Skeletal muscle tissue (tissue), 4 donors: Measurements from ENCODE around the gene GIMAP6. TPM values are rescaled to one million over a fixed set of nuclear protein-coding genes. Genes with fewer than 3 reads are reported as not detected.
"Not testable (repeated sequence)": the region's sequence is repeated elsewhere in the genome, so short reads cannot be mapped to it uniquely, and the experiment has no call there.

ENCODE experiments used
- H3K27ac ChIP-seq: one replicate; pipeline ENCODE4 v1.7.0; 2013; ENCODE audit warnings: mild to moderate bottlenecking, low read depth, low read length, inconsistent platforms
- H3K27me3 ChIP-seq, 3 donors: one replicate each; pipeline ENCODE4 v1.7.0; 2013; ENCODE audit warnings: low read length in 3 of 3; ENCODE audit not compliant: control insufficient read depth in 3 of 3, insufficient read depth in 3 of 3
- H3K36me3 ChIP-seq, 3 donors: one replicate each; pipeline ENCODE4 v1.7.0; 2013; ENCODE audit warnings: low read length in 3 of 3; ENCODE audit not compliant: control insufficient read depth in 3 of 3, insufficient read depth in 3 of 3
- H3K4me1 ChIP-seq, 3 donors: one replicate each; pipeline ENCODE4 v1.7.0; 2013; ENCODE audit warnings: low read length in 3 of 3, mild to moderate bottlenecking in 3 of 3; ENCODE audit not compliant: control insufficient read depth in 3 of 3, insufficient read depth in 3 of 3
- H3K4me3 ChIP-seq, 3 donors: one replicate each; pipeline ENCODE4 v1.7.0; 2013; ENCODE audit warnings: low read length in 3 of 3
- H3K9ac ChIP-seq, 3 donors: one replicate each; pipeline ENCODE4 v1.7.0; 2013; ENCODE audit warnings: low read length in 3 of 3, mild to moderate bottlenecking in 3 of 3, moderate library complexity in 2 of 3, low read depth in 1 of 3
- H3K9me3 ChIP-seq, 3 donors: one replicate each; pipeline ENCODE4 v1.7.0; 2013; ENCODE audit warnings: low read length in 3 of 3; ENCODE audit not compliant: control insufficient read depth in 3 of 3
- total RNA-seq: library from RNA; depleted of rRNA; stranded (reverse); fragments of >200 nt; gene quantifications from one replicate; pipeline ENCODE4 v1.2.3, GENCODE V29; 2014
- donor health status: Osteomylitis.

The GIMAP6 gene
- total RNA-seq, 1 donor from 2014 or later, result 15.7 TPM

- Histone ChIP-seq H3K27ac (no peak overlapping the region), H3K36me3 (no peaks in the 10 kb centered on the region)
These were observed 11.4 kb downstream of the GIMAP6 start for GRCh38 chr7:150620617-150621371.

GRCh38 chr7:150620061-150620460 lies 12.1 kb downstream of the GIMAP6 start:
- Histone ChIP-seq H3K4me1 (no peaks in the 10 kb centered on the region), H3K27ac (no peak overlapping the region), H3K27me3 (no peaks in the 10 kb centered on the region), H3K9ac (no peak overlapping the region), H3K36me3 (no peaks in the 10 kb centered on the region), H3K4me3 (no peak overlapping the region), H3K9me3 (no peaks in the 10 kb centered on the region)

More at GRCh38 chr7:150620617-150621371, 11.4 kb downstream of the GIMAP6 start:
- Histone ChIP-seq H3K9me3 (no peaks in the 10 kb centered on the region), H3K9ac (no peak overlapping the region), H3K27me3 (no peaks in the 10 kb centered on the region), H3K4me1 (no peaks in the 10 kb centered on the region), H3K4me3 (no peak overlapping the region)

- not testable (repeated sequence) for H3K27me3 ChIP-seq, H3K4me1 ChIP-seq, H3K36me3 ChIP-seq, H3K9me3 ChIP-seq, H3K9ac ChIP-seq, H3K4me3 ChIP-seq, H3K27ac ChIP-seq
These were observed 16.9 kb downstream of the GIMAP6 start for GRCh38 chr7:150615221-150615755.

DNA sequence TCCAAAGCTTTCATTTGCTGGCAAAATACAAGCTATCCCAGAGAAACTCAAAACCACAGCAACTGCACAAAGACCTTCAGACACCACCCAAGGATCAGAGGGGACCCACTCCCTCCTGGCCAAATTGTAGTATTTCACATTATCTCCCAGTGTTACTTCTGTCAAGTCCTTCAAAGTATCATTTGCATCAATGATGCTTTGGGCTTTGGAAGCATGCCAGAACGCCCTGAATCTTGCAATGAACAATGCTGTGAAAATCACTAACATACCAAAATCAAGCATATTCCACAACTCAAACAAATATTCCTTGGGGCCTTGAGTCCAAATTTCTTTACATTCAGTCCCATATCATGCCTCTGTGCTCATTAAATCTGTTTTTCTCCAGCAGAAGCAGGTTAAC lies 17.8 kb downstream of the GIMAP6 start:
- not testable (repeated sequence) for H3K4me1 ChIP-seq, H3K9me3 ChIP-seq, H3K27me3 ChIP-seq, H3K27ac ChIP-seq, H3K36me3 ChIP-seq, H3K9ac ChIP-seq, H3K4me3 ChIP-seq

GRCh38 chr7:150613880-150614279 lies 18.3 kb downstream of the GIMAP6 start:
- no peaks in the 10 kb centered on the region for H3K36me3 ChIP-seq

GRCh38 chr7:150612925-150613324 lies 19.3 kb downstream of the GIMAP6 start:
- H3K4me1 ChIP-seq, result no peaks in the 10 kb centered on the region
- H3K36me3 ChIP-seq, result no peaks in the 10 kb centered on the region
- H3K9ac ChIP-seq, result no peak overlapping the region
- H3K9me3 ChIP-seq, result no peaks in the 10 kb centered on the region
- no peak overlapping the region for H3K4me3 ChIP-seq
- no peak overlapping the region for H3K27ac ChIP-seq
- H3K27me3 ChIP-seq, result no peaks in the 10 kb centered on the region

More at GRCh38 chr7:150613880-150614279, 18.3 kb downstream of the GIMAP6 start:
- Histone ChIP-seq H3K27ac (no peak overlapping the region), H3K4me3 (no peak overlapping the region), H3K27me3 (no peaks in the 10 kb centered on the region), H3K9ac (no peak overlapping the region), H3K9me3 (no peaks in the 10 kb centered on the region), H3K4me1 (no peaks in the 10 kb centered on the region)

GRCh38 chr7:150610233-150610632 lies 22.0 kb downstream of the GIMAP6 start:
- Histone ChIP-seq H3K9ac (no peak overlapping the region), H3K36me3 (no peaks in the 10 kb centered on the region), H3K4me3 (no peak overlapping the region), H3K27me3 (no peaks in the 10 kb centered on the region), H3K27ac (no peak overlapping the region), H3K4me1 (no peaks in the 10 kb centered on the region), H3K9me3 (no peaks in the 10 kb centered on the region)

GRCh38 chr7:150603600-150603999 lies 28.6 kb downstream of the GIMAP6 start:
- H3K27ac ChIP-seq, H3K4me3 ChIP-seq, H3K9ac ChIP-seq, H3K9me3 ChIP-seq, H3K36me3 ChIP-seq, H3K27me3 ChIP-seq, H3K4me1 ChIP-seq: not testable (repeated sequence)

GRCh38 chr7:150595361-150595760 lies 36.8 kb downstream of the GIMAP6 start:
- H3K27ac ChIP-seq, result no peak overlapping the region

DNA sequence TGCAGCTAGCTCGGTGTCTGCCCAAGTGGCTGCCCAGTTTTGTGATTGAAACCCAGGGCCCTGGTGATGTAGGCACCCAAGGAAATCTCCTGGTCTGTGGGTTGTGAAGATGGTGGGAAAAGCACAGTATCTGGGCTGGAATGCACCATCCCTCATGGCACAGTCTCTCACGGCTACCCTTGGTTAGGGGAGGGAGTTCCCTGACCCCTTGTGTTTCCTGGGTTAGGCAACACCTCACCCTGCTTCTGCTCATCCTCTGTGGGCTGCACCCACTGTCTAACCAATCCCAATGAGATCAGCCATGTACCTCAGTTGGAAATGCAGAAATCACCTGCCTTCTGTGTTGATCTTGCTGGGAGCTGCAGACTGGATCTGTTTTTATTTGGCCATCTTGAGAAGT lies 37.4 kb downstream of the GIMAP6 start:
- Histone ChIP-seq H3K4me3 (no peak overlapping the region), H3K4me1 (peaks cover 0 to 2% (median 0%) of the 10 kb centered on the region in 3 donors), H3K27me3 (no peaks in the 10 kb centered on the region), H3K9me3 (no peaks in the 10 kb centered on the region), H3K36me3 (no peaks in the 10 kb centered on the region), H3K27ac (no peak overlapping the region), H3K9ac (no peak overlapping the region)

More at GRCh38 chr7:150595361-150595760, 36.8 kb downstream of the GIMAP6 start:
- H3K4me3 ChIP-seq, result no peak overlapping the region
- peaks cover 0 to 2% (median 0%) of the 10 kb centered on the region in 3 donors for H3K4me1 ChIP-seq
- H3K9ac ChIP-seq, result no peak overlapping the region
- no peaks in the 10 kb centered on the region for H3K27me3 ChIP-seq
- H3K36me3 ChIP-seq, result no peaks in the 10 kb centered on the region
- H3K9me3 ChIP-seq, result no peaks in the 10 kb centered on the region
